Fibroblast of mammary gland (primary cell): Measurements from ENCODE around the gene CNOT1.

Source experiments
- DNase-seq: peaks from one replicate; pipeline ENCODE4 v3.0.0-alpha.2; 2010; ENCODE audit warnings: low read depth
- H3K4me3 ChIP-seq: 2 replicates; pipeline ENCODE4 v1.5.1; 2011; ENCODE audit warnings: low read depth, mild to moderate bottlenecking, low read length, moderate library complexity; ENCODE audit not compliant: control insufficient read depth
- CTCF ChIP-seq: conservative IDR thresholded peaks from 2 replicates; pipeline ENCODE4 v1.5.1; 2011; ENCODE audit warnings: low read depth, low read length, inconsistent platforms; ENCODE audit not compliant: control insufficient read depth, insufficient read depth

Gene CNOT1

GRCh38 chr16:58608601-58609136, 21.0 kb downstream of the CNOT1 start:
- DNase-seq: no peak
- H3K4me3 ChIP-seq: no peak overlapping the region
- no peak for TF ChIP-seq CTCF

GRCh38 chr16:58605562-58605961, 24.1 kb downstream of the CNOT1 start:
- DNase-seq: no peak
- no peak for TF ChIP-seq CTCF
- H3K4me3 ChIP-seq: no peak overlapping the region

- TF ChIP-seq CTCF: no peak
- H3K4me3 ChIP-seq: no peak overlapping the region
- no peak for DNase-seq
Measured at GRCh38 chr16:58591083-58591482, 38.5 kb downstream of the CNOT1 start.

GRCh38 chr16:58589326-58589905, 40.2 kb downstream of the CNOT1 start:
- no peak for TF ChIP-seq CTCF
- H3K4me3 ChIP-seq: no peak overlapping the region
- peak; percentile 38 for DNase-seq

- H3K4me3 ChIP-seq: no peak overlapping the region
- TF ChIP-seq CTCF: no peak
- DNase-seq: no peak
Measured at GRCh38 chr16:58588406-58588805, 41.2 kb downstream of the CNOT1 start.

GRCh38 chr16:58586340-58587030, 43.1 kb downstream of the CNOT1 start:
- no peak for TF ChIP-seq CTCF
- DNase-seq: no peak
- H3K4me3 ChIP-seq: no peak overlapping the region
